Epithelial cell of prostate (primary cell): Measurements from ENCODE around the gene RNPEPL1.
"Not testable (repeated sequence)": the region's sequence is repeated elsewhere in the genome, so short reads cannot be mapped to it uniquely, and the experiment has no call there.

ENCODE experiments used
- DNase-seq: peaks from one replicate; pipeline ENCODE4 v3.0.0-alpha.2; 2011; ENCODE audit warnings: low read depth, low spot score
- H3K27ac ChIP-seq: fragments of 450-650 bp; 2 replicates; pipeline ENCODE4 v1.5.1; 2017; ENCODE audit warnings: mild to moderate bottlenecking

RNPEPL1 gene

GRCh38 chr2:240563231-240563630 lies 5.1 kb upstream of the RNPEPL1 start:
- DNase-seq, H3K27ac ChIP-seq: not testable (repeated sequence)

GRCh38 chr2:240563951-240564560 lies 4.2 kb upstream of the RNPEPL1 start:
- DNase-seq: no peak
- no peak overlapping the region for H3K27ac ChIP-seq

GRCh38 chr2:240564561-240565332 lies 3.5 kb upstream of the RNPEPL1 start:
- H3K27ac ChIP-seq: peak overlapping the region; percentile 91
- DNase-seq: no peak

GRCh38 chr2:240565333-240566202 lies 2.7 kb upstream of the RNPEPL1 start:
- DNase-seq: no peak

GRCh38 chr2:240566203-240567136 lies 1.8 kb upstream of the RNPEPL1 start:
- peak overlapping the region; percentile 91 for H3K27ac ChIP-seq
- DNase-seq: no peak

More at GRCh38 chr2:240565333-240566202, 2.7 kb upstream of the RNPEPL1 start:
- H3K27ac ChIP-seq: peak overlapping the region; percentile 91

- DNase-seq: no peak
- peak overlapping the region; percentile 91 for H3K27ac ChIP-seq
Measured at GRCh38 chr2:240567137-240567871, 980 bp upstream of the RNPEPL1 start.

GRCh38 chr2:240568678-240569522 lies 616 bp downstream of the RNPEPL1 start:
- DNase-seq: no peak
- peak overlapping the region; percentile 91 for H3K27ac ChIP-seq

GRCh38 chr2:240569523-240569997 lies 1.3 kb downstream of the RNPEPL1 start:
- H3K27ac ChIP-seq: no peak overlapping the region
- no peak for DNase-seq

- no peak overlapping the region for H3K27ac ChIP-seq
- no peak for DNase-seq
Measured at GRCh38 chr2:240569998-240570530, 1.8 kb downstream of the RNPEPL1 start.

- DNase-seq: no peak
- no peak overlapping the region for H3K27ac ChIP-seq
Measured at GRCh38 chr2:240570531-240571313, 2.4 kb downstream of the RNPEPL1 start.

GRCh38 chr2:240571314-240571973 lies 3.2 kb downstream of the RNPEPL1 start:
- H3K27ac ChIP-seq: no peak overlapping the region
- no peak for DNase-seq

- no peak for DNase-seq
- H3K27ac ChIP-seq: no peak overlapping the region
Measured at GRCh38 chr2:240572141-240573031, 4.1 kb downstream of the RNPEPL1 start.

- DNase-seq: no peak
- H3K27ac ChIP-seq: no peak overlapping the region
Measured at GRCh38 chr2:240573071-240573515, 4.8 kb downstream of the RNPEPL1 start.

- no peak overlapping the region for H3K27ac ChIP-seq
- no peak for DNase-seq
Measured at GRCh38 chr2:240573516-240574385, 5.5 kb downstream of the RNPEPL1 start.
